Cardiac muscle cell (in vitro differentiated cells and primary cell): ENCODE data around the gene GARS1. TPM values are rescaled to one million over a fixed set of nuclear protein-coding genes. Genes with fewer than 3 reads are reported as not detected.
"Not testable (repeated sequence)": the region's sequence is repeated elsewhere in the genome, so short reads cannot be mapped to it uniquely, and the experiment has no call there.

Source experiments
- DNase-seq, 2 donors: peaks; one replicate each; pipeline versions ENCODE4 v3.0.0 to v3.0.0-alpha.2; 2010 to 2017; ENCODE audit warnings: low read depth in 1 of 2, low spot score in 1 of 2
- H3K27ac ChIP-seq: fragments of 200-600 bp; sonication (generic); 2 replicates; pipeline ENCODE4 v1.5.1; 2016
- H3K27me3 ChIP-seq: fragments of 200-600 bp; sonication (generic); 2 replicates; pipeline ENCODE4 v1.6.0; 2016; ENCODE audit warnings: control low read depth
- H3K36me3 ChIP-seq: fragments of 200-600 bp; sonication (generic); 2 replicates; pipeline ENCODE4 v1.5.1; 2016; ENCODE audit warnings: control low read depth
- H3K4me1 ChIP-seq: fragments of 200-600 bp; sonication (generic); 2 replicates; pipeline ENCODE4 v1.8.1; 2017; ENCODE audit warnings: low read depth, mild to moderate bottlenecking, mixed run types
- H3K4me3 ChIP-seq: fragments of 200-600 bp; sonication (generic); 2 replicates; pipeline ENCODE4 v1.5.1; 2016; ENCODE audit warnings: mild to moderate bottlenecking
- H3K9me3 ChIP-seq: fragments of 200-600 bp; sonication (generic); 2 replicates; pipeline ENCODE4 v1.5.1; 2017; ENCODE audit warnings: low read depth, mild to moderate bottlenecking, control low read depth
- polyA plus RNA-seq: library from polyadenylated mRNA; unstranded; fragments of >200 nt; fragmentation: Nextera tagmentation; extraction: Ambion mirVana; gene quantifications from 2 replicates; pipeline ENCODE4 v1.2.1, GENCODE V29; 2016
- total RNA-seq: library from RNA; depleted of rRNA; stranded (reverse); fragments of >200 nt; gene quantifications from 2 replicates; pipeline ENCODE4 v1.2.3, GENCODE V29; 2016
- TF ChIP-seq, protein P1 (sequence below): IDR thresholded peaks from 2 replicates; pipeline ENCODE4 v1.5.1; 2012; ENCODE audit warnings: low read depth, mild to moderate bottlenecking, low read length

GARS1 gene
- total and polyA plus RNA-seq, 2 experiments from 2014 or later, result 77.3 to 82.9 TPM

DNA sequence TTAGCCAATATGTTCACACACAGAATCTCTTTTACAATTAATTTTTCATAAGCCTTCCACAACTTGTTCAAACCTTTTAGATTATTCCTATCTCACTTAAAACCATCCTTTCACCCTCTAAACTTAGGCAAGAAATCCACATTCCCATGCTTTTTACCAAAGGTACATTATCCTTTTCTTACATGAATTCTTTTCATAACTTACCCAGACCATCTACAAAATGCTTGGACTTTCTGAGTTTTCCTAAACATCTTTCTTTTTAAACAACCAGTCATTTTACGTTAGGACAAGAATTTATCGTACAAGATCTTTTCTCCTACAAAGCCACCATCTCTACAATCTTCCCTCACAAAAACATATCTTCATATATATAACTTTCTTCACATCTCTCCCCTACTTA lies 18.8 kb upstream of the GARS1 start:
- DNase-seq, result no peak
- no peak overlapping the region for H3K4me3 ChIP-seq
- TF ChIP-seq, protein P1, sequence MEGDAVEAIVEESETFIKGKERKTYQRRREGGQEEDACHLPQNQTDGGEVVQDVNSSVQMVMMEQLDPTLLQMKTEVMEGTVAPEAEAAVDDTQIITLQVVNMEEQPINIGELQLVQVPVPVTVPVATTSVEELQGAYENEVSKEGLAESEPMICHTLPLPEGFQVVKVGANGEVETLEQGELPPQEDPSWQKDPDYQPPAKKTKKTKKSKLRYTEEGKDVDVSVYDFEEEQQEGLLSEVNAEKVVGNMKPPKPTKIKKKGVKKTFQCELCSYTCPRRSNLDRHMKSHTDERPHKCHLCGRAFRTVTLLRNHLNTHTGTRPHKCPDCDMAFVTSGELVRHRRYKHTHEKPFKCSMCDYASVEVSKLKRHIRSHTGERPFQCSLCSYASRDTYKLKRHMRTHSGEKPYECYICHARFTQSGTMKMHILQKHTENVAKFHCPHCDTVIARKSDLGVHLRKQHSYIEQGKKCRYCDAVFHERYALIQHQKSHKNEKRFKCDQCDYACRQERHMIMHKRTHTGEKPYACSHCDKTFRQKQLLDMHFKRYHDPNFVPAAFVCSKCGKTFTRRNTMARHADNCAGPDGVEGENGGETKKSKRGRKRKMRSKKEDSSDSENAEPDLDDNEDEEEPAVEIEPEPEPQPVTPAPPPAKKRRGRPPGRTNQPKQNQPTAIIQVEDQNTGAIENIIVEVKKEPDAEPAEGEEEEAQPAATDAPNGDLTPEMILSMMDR, result no peak
- H3K36me3 ChIP-seq, result peaks cover 4% of the 10 kb centered on the region
- no peaks in the 10 kb centered on the region for H3K9me3 ChIP-seq
- H3K27me3 ChIP-seq, result no peaks in the 10 kb centered on the region
- no peak overlapping the region for H3K27ac ChIP-seq
- no peaks in the 10 kb centered on the region for H3K4me1 ChIP-seq

DNA sequence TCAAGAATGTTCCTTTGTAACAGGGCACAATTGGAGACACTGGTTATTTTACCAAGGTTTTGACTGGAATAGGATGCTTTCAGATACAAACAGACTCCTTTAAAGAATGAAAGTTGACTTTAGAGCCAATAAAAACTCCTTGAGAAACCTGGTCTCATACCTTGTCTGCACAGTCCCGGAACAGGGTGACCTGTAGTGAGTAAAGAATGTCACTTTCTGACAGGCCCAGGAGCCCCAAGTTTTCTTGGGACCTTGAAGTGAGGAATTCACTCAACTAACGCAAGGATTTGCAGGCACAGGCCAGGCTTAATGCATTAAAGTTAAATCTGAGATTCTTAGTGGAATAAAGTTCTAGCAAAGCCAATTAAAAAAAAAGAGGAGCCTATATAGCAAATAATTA lies 11.5 kb upstream of the GARS1 start:
- DNase-seq, result no peak
- H3K36me3 ChIP-seq, result peaks cover 15% of the 10 kb centered on the region
- H3K9me3 ChIP-seq, result no peaks in the 10 kb centered on the region
- H3K27ac ChIP-seq, result no peak overlapping the region
- TF ChIP-seq, protein P1, result no peak
- H3K27me3 ChIP-seq, result no peaks in the 10 kb centered on the region
- H3K4me3 ChIP-seq, result no peak overlapping the region
- no peaks in the 10 kb centered on the region for H3K4me1 ChIP-seq

DNA sequence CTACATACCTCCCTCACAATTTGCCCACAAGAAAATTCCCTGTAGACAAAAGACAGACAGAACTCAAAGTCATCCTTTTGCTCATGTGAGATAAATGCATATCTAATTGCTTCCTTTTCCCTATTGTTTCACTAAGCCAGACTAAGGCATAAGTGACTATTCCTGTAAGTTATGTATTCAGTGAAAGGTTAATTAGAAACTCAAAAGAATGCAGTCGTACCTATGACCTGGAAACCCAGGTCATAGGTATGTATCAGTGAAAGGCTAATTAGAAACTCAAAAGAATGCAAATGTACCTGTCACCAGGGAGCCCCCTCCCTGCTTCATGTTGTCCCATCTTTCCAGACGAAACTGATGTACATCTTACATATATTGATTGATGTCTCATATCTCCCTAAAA lies 10.3 kb upstream of the GARS1 start:
- H3K4me3 ChIP-seq, result no peak overlapping the region

DNA sequence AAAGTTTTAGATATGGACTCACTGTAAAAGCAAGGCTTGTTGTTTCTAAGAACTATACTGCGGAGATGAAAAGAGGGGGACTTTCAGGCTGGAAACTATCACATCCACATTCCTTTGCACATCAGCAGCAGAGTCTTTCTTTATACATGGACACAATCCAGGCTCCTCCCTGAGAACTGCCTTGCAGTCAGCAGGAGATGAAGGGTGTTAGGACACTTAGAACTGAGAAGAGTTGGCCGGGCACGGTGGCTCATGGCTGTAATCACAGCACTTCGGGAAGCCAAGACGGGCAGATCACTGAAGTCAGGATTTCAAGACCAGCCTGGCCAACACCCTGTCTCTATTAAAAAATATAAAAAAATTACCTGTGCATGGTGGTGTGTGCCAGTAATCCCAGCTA lies 9.7 kb upstream of the GARS1 start:
- Histone ChIP-seq H3K4me3 (no peak overlapping the region), H3K27ac (no peak overlapping the region), H3K36me3 (peaks cover 15% of the 10 kb centered on the region), H3K9me3 (no peaks in the 10 kb centered on the region), H3K4me1 (no peaks in the 10 kb centered on the region), H3K27me3 (no peaks in the 10 kb centered on the region)
- DNase-seq, result no peak
- TF ChIP-seq, protein P1, result no peak

More for the DNA sequence above, 10.3 kb upstream of the GARS1 start:
- no peak overlapping the region for H3K27ac ChIP-seq
- H3K27me3 ChIP-seq, result no peaks in the 10 kb centered on the region
- TF ChIP-seq, protein P1, result no peak
- H3K9me3 ChIP-seq, result no peaks in the 10 kb centered on the region
- H3K4me1 ChIP-seq, result no peaks in the 10 kb centered on the region
- no peak for DNase-seq
- H3K36me3 ChIP-seq, result peaks cover 15% of the 10 kb centered on the region

DNA sequence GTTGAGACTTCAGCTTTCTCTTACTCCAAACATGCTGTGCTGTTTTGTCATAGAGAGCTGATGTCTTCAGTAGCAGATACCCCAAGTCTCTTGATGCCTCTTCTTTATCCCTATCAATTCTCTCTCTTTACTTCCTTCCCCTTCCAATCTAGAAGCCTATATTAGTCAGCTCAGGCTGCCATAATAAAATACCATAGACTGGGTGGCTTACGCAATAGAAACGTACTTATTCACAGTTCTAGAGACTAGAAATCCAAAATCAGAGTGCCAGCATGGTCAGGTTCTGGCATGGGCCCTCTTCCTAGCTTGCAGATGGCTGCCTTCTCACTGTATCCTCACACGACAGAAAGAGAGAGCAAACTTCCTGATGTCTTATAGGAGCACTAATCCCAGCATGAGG lies 9.0 kb upstream of the GARS1 start:
- no peak overlapping the region for H3K27ac ChIP-seq
- DNase-seq, result peak in 1 of 2 donors; percentile 42
- TF ChIP-seq, protein P1, result no peak
- H3K9me3 ChIP-seq, result no peaks in the 10 kb centered on the region
- no peaks in the 10 kb centered on the region for H3K4me1 ChIP-seq
- H3K4me3 ChIP-seq, result no peak overlapping the region
- no peaks in the 10 kb centered on the region for H3K27me3 ChIP-seq
- peaks cover 12% of the 10 kb centered on the region for H3K36me3 ChIP-seq

DNA sequence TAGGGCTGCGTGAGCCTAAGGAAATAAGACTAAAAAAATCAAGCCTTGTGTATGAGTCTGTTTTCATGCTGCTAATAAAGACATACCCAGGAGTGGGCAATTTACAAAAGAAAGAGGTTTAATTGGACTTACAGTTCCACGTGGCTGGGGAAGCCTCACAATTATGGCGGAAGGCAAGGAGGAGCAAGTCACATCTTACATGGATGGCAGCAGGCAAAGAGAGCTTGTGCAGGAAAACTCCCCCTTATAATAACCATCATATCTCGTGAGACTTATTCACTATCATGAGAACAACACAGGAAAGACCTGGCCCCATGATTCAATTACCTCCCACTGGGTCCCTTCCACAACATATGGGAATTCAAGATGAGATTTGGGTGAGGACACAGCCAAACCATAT lies 7.1 kb upstream of the GARS1 start:
- not testable (repeated sequence) for H3K27me3 ChIP-seq, H3K9me3 ChIP-seq, DNase-seq, H3K4me1 ChIP-seq, H3K36me3 ChIP-seq, H3K4me3 ChIP-seq, H3K27ac ChIP-seq
